ENCODE data around the gene OCRL.

Gene OCRL

DNA sequence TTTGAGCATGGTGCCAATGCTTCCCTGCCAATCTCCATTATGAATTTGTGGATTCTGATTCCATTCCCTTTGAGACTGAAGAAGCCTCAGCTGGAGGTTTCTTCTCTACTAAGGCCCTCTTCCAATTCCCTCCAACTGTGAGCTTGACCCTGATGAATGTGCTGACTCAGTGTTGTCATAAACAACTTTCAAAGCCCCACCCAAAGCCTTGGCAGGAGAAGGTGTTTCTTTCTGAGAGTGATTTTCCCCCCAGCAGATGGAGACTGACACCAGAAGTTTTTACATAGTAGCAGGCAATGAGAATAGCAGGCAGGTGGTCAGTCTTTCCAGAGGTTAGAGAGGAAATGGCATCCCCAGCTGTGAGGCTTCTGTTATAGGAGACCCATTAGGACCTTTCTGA lies 53.1 kb downstream of the OCRL start:
- DNase-seq = no peak

DNA sequence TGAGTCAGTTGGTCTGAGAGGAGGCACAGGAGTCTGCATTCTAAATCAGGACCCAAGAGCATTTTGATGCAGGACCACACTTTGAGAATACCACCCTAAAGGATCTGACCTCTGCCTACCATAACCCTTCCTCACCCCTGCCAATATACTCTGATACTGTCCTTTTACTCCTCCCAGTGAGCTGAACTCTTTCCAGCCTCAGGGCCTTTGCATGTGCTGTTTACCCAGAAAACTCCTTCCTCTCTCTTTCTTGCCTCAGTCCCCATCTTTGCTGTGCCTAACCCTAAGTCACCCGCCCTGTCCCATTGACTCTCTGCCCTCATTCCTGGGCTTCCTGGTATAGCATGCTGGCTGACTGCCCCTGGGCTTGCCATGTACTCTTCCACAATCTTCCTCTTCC lies 54.7 kb downstream of the OCRL start:
- DNase-seq = no peak

DNA sequence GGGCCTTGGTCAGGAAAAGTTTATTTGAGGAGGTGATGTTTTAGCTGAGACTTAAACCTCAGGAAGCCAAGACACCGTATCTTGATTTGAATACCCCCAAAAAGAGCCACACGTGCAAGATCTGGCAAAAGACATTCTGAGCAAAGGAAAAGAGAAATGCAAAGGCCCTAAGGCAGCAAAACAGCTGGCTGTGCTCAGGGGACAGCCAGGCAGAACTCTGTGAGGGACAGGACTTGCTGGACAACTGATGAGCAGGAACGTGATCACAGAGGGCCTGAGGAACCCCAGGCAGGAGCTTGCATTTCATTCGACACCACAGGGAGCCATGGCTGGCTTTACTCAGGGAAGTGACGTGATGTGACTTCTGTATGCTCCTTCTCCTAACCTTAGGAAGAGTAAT lies 56.0 kb downstream of the OCRL start:
- no peak for DNase-seq

DNA sequence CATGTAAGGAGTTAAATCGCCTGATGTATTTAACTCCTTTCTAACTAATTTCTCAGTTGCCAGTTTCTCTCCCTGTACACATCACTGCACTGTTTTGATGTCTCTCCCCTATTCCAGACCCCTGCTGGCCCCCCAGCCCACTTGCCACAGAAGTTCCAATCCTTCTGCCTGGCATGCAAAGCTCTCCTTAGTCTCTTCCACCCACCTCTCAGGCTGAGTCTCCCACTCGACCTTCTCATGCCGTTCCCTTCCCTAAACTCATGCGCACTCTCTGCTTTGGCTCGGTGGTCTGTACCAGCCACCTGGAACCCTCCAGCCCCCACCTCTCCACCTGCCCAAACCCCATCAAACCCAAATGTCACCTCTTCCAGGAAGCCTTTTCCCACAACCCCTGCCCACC lies 57.8 kb downstream of the OCRL start:
- no peak for DNase-seq

DNA sequence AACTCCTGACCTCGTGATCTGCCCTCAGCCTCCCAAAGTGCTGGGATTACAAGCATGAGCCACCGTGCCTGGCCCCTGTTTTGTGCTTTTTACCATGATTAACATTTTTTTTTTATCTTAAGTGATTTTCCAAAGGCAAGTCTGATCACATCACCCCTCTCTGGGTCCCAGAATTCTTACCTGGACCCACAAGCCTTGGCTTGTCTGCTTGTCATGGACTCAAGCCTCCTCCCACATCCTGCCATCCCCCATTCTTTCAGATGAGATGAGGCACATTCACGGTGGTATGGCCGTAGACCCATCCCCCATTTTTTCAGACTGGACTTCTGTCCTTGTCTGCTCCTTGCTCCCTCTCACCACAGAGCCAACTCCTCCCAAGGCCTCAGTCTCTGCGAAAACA lies 59.4 kb downstream of the OCRL start:
- DNase-seq = no peak

DNA sequence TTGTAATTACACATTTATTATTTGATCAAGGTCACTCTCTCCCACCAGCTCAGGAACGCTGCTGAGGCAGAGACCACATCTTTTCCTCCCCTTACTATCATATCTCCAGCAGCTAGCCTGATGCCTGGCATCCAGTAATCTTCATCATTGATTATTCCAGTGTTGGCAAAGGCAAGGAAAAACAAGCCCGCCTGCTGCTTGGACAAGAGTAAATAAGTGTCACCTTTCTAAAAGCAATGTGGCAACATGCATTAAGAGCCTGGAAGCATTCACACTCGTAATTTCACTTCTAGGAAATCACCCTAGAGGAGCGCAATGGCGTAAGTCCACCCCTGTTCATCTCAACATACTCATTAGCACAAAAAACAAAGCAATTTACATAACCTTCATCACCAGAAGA lies 59.9 kb downstream of the OCRL start:
- DNase-seq = no peak

DNA sequence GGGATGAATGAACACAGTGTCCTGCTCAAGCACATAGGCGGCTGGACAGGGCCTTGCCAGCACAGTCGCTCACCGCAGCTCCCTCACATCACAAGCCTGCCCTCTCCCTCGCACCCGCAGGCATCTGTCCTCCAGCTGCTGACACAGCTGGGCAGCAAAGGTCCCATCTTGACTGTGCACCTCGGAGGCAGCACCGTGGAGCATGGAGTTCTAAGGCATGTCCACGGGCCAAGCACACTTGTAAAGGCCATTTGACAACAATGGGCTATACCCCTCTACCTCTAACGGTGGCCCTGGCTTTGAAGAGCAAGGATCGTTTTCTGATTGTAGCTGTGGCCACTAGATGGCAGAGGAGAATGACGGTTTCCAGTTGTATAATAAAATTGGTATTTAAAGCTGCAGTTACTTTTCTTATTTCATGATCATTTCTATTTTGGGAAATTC lies 60.9 kb downstream of the OCRL start:
- DNase-seq = no peak

DNA sequence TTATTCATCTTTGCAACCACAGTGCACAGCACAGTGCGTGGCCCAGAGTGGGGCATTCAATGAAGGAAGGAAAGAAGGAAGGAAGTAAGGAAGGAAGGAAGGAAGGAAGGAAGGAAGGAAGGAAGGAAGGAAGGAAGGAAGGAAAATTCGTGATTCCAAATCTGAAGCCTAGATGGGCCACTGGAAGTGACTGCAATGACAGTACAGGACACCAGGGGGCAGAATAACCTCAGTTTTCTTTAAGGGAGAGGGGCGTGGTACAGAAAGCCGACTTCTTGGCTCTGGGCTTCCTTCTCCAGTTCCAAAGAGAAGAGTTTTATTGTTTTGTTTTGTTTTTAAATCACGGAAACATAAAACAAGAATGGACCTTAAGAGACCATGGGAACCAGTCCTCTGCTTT lies 66.9 kb downstream of the OCRL start:
- DNase-seq = no peak

DNA sequence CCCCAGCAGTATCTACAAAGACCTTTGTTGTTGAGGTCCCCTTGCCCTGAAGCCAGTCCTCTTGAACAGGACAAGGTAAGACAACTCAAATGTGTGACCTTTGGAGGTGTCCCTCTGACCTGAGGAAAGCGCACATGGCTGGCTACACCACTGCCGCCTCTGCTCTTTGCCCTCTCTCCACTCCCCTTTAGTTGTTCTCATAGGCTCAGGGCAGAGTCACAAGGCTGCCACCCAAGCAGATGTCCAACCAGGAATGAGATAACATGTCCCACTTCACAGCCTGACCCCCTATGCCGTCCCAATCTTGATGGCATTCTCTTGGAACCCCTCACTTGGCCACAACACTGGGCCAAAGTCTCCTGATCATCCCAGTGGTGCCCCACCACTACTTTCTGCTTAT lies 68.4 kb downstream of the OCRL start:
- DNase-seq = no peak

DNA sequence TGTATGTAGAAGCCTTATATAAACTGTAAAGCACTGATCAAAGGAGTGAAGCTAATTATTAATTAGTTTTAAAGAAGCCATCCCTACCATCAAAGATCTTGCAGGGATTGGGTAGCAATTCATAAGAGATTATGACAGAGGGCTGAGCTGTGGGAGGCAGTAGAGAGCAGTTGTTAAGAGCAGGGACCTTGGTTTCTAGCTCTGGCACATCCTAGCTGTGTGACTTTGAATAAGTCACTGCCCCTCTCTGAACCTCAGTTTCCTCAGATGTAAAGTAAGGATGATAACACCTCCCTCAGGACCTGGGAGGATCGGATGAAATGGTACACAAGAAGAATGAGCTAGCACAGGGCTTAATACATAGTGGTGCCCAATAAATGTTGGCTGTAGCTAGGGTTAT lies 69.3 kb downstream of the OCRL start:
- DNase-seq = no peak

DNA sequence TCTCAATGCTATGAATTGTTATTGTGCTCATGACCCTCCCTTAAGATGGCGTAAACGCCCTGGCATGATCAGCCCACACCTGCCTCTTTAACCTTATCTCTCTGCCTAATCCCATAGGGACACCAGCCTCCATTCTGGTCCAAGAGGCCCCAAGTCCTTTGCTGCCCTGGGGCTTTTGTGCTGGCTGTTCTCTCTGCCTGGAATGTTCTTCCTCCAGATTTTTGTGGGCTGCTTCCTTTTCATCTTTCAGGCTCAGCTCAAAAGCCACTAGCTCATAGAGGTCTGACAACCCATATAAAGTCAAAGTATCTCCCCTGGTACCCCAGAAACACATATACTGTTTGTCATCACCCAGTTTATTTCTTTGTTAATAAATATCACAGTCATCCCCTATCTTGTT lies 72.3 kb downstream of the OCRL start:
- no peak for DNase-seq

DNA sequence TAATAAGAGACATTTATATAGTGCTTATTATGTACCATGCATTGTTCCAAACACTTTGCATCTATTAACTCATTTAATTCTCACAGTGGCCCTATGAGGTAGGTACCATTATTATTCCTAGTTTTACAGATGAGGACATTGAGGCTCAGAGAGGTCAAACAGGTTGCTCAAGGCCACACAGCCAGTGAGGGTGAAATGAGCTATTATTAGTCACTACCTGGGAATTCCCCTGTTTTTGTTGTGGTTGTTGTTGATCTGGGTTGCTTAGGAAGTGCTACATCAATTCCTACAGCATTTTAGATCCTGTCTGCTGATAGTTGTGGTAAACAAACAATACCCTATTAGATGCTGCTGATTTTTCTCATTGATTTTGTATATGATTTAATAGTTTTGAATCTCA lies 73.5 kb downstream of the OCRL start:
- DNase-seq = no peak

DNA sequence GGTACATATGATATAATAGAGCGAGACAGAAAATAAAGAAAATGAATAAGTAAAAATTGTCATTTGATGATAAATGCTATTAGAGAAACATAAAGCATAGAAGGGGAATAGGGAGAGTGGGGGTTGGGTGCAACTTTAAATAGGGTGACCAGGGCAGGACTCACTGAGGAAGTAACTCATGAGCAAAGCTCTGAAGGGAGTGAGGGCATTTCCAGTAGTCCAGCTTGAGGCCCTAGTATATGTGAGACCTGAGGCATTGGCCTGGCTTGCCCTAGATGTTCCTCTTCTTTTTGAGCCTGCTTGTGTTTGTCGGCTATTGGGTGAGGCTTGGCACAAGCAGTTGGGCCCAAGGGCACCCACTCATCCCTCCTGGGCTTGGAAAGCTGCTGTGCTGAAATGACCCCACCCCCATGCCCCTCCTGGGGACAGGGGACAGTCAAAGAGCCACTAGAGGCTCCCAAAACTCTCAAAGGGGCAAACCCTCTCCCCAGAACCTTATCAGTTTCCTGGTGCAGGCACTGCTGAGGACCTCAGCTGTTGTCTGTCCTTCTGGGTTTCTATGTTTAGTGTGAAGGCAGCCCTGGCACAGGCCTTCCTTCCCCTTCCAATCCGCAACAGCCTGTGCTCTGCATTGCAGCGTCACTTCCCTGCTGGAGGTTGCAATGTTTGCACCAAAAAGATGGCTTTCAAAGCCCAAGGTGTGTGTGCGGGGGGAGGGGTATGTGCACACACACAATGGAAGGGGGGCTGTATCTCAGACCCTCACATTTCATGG lies 74.6 kb downstream of the OCRL start:
- DNase-seq = no peak

DNA sequence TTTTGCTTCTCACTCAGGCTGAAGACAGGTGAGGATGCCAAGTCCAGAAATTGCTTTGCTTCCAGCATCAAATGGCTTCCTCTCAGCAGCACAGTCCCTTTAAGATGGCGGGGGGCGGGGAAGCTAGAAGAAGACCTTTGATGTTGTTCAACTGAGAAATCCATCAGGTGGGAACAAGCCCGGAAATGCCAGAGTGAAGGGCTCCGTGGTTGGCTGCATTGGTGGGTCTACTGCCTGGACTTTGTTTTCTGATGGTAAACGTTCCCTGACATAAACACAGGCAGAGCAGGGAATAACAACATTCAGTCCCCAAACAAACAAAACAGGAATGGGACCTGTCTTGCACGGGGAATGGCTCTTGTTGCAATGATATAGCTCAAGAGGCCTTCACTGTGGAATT lies 77.4 kb downstream of the OCRL start:
- DNase-seq = no peak

DNA sequence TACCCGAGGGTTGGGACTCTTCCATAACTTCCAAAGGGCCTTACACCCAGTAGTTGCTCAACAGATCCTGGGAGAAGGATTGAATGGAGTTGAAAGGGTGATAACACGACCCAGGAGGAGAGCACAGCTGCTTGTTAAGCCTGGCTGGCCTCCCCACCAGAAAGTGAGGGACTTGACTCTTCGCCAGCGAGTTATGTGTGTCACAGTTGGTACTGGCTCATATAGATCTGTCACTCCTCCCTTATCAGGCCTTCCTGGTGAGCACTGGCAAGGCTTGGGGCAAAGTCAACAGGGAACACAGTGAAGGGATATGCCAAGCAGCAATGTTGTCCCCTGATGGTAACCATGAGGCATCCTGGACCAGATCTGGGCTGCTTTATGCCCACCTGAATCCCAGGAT lies 78.9 kb downstream of the OCRL start:
- no peak for DNase-seq

DNA sequence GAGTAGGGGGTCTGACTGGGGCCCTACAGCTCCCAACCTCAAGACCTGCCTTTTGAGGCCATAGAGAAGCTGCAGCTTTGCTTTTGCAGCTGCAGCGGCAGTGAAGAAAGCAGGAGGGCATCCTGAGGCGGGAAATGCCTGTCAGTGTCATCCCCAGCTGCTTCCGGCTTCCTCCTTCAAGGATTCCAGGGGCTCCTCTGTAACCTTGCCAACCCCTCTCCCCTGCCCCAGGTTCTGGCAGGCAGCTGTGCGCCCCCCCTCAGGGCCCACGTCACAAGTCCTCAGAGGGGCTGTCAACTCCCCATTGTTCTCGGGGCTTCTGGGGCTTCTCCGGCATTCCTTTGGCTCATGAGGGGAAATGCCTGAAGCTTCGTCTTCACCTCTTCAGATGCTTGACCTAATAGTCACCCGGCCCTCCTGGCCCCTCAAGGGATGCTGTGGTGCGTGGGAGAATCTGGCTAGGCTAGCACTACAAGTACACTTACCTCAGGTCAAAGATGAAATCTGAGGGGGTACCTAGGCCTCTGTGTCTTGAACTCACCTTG lies 82.8 kb downstream of the OCRL start:
- DNase-seq = no peak

DNA sequence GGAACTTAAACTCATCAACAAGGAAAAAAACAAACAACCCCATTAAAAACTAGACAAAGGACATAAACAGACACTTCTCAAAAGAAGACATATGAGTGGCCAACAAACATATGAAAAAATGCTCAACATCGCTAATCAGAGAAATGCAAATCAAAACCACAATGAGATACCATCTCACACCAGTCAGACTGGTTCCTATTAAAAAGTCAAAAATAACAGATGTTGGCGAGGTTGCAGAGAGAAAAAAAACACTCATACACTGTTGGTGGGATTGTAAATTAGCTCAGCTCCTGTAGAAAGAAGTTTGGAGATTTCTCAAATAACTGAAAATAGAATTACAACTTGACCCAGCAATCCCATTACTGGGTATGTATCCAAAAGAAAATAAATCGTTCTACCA lies 86.0 kb downstream of the OCRL start:
- no peak for DNase-seq

DNA sequence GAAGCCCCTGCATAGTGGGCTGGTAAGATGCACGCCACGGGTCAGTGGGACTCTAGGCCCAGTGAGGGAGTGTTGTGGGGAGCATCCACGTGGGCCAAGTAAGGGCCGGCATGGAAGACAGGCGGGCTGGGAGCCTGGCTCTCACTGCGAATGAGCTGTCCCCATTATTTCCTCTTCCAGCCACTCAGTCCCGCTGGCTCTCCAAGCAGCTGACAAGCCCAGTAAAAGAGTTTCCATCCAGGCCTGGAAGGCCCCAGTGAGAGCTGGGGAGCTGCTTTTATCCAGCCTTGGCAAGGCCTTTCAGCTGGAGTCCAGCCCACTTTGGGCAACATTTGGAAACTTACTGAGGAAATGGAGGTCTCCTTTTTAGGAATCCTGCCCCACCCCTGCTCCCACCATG lies 89.8 kb downstream of the OCRL start:
- no peak for DNase-seq

DNA sequence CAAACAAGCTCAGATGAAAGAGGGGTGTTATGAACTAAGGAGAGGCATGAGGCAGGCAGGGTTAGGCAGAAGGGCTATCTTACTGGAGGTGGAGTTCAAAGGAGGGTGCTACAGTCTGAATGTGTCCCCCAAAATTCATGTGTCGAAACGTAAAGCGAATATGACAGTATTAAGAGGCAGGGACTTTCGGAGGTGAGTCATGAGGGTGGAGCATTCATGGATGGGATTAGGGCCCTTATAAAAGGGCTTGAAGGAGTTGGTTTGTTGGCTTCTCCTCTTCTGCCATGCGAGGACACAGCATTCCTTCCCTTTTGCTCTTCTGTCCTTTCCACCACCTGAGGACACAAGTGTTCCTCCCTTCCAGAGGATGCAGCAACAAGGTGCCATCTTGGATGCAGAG lies 91.8 kb downstream of the OCRL start:
- no peak for DNase-seq

DNA sequence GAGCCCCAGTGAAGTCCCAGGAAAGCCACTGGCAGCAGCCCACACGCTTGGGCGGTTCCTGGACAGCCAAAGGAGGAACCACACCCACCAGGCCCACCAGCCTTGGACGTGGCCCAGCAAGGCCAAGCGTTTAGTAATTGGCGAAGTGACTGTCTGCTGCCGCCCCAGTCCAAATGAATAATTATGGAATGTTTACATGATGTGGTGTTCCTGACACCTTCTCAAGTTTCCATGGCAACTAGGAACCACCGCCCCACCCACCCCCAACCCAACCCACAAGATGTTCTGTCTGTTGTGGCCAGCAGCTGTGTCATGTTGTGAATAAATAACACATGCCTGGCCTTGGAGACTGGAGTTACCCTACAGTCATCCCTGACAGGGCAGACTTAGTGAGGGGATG lies 92.4 kb downstream of the OCRL start:
- DNase-seq = no peak

DNA sequence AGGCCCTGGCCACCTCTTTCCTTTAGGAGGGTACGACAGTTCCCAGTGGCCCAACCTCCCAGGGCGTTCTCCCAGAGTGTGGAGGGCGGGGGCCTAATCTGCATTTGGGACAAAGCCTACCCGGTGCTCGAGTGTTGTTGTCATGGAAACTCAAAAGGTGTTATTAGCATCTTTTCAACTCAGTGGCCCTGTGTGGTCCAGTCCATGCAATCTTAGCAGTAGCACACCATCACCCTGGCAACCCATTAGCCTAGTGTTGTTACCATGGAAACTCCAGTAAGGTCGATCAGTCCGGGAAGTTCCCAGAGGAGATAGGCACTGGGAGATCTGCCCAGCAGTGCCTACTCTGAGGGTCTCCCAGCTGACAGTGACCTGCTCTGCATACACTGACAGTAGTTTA lies 94.5 kb downstream of the OCRL start:
- DNase-seq = no peak

DNA sequence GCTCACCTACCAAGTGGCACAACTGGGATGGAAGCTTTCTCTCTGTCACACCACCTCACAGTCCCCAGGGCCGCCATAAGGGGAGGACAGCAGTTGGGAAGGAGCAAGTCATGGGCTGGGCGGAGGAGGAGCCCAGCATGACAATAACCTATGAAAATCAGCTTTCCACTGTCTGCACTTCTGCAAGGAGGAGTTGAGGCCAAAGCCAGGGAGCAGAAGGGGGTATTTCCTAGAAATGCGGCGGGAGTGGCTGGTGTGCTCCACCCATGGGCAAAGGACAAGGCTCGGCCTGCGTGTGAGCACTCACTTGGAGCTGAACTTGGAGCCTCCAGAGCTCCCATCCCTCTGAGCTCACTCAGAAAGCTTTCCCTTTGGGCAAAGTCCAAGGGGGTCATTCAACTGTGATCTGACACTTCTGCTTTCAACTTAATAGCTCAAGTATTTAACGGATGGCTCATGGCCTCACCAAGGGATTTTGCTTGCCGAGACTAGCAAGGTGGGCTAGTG lies 96.2 kb downstream of the OCRL start:
- no peak for DNase-seq

DNA sequence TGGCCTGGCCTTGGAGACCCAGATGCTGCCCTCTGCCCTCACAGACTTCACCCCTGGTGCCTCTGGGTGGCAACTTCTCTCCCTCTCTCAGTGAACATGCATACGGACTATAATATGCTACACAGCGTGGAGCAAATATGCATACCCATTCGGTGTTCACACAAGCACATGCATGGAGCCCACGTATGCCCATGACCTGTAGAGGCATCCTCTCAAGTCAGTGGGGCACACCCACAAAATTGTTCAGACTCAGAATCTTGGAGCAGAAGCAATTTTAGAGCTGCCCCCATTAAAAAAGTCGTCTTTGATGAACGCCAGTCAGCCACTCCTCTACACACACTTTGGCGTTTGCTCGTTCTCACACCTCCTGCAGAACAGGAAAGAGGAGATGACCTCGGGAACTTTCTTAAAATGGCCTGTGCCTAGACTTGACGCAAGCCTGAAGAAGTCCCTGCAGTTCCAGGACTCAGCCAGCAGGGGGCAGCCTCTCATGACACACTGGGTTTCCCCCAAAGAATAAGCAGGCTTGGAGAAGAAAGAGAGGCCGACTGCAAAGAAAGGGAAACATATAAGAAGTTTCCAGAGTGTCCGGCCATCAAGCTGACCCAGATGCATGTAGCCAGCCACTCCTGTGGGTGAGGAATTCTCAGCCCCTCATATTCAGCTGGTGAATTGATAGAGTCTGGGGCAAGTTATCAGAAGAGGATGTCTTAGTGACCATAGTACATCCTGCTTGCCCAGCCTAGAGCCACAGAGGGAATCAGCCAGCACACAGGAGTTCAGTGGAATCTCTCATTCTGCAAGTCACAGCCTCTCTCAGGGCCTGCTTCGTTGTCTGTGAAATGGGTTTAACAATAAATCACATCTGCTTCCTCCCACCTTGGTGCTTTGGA lies 97.4 kb downstream of the OCRL start:
- no peak for DNase-seq

DNA sequence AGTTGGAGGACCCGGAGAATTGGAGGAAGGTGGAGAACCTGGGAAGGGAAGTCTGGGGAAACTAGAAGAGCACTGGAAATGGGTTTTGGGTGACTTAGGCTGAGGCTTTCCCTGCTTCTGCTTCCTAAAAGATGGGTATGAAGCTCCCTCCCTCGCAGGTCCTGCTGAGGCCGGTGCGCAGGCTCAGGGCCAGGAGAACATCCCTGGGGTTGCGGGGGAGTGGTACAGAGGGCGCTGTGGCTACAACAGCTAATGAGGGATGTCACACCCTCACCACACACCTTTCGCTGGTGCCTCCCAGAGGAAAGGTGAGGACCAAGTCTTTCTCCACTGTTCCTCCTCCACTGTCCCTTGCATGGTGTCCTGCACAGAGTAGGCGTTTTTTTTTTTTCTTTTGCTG lies 98.9 kb downstream of the OCRL start:
- DNase-seq = no peak
